OCI-LY7 (cell line): ENCODE data around the gene TAS1R2. TPM values are rescaled to one million over a fixed set of nuclear protein-coding genes. Genes with fewer than 3 reads are reported as not detected.
A peak's percentile ranks its signal among the peaks of the same experiment; 100 is the strongest.

Experiments used
- BruUV-seq: library from RNA; stranded (reverse); fragments of 400-500 nt; replicated peaks from 2 replicates; lab custom pipeline; 2021; lab: Mats Ljungman, UMichigan
- CTCF ChIA-PET: fragments of 300-600 bp; sonication (Branson Sonifier 250); formaldehyde crosslinking; loops from one replicate; lab custom pipeline; 2022; ENCODE audit warnings: antibody characterized with exemption; ENCODE audit not compliant: unreplicated experiment; lab: Charles Lee
- POLR2A ChIA-PET: fragments of 300-600 bp; sonication (Branson Sonifier 250); formaldehyde crosslinking; loops from one replicate; lab custom pipeline; 2022; ENCODE audit warnings: antibody characterized with exemption; lab: Charles Lee
- DNase-seq: peaks from one replicate; pipeline ENCODE4 v3.0.0-alpha.2; 2015; ENCODE audit warnings: low spot score
- H2AFZ ChIP-seq: fragments of 200-600 bp; sonication (generic), shearing (Covaris generic); 2 replicates; pipeline ENCODE4 v1.6.1; 2014; ENCODE audit warnings: mild to moderate bottlenecking, antibody characterized with exemption, low read length, moderate library complexity
- H3K27ac ChIP-seq: fragments of 200-600 bp; sonication (generic); 2 replicates; pipeline ENCODE4 v1.5.1; 2014; ENCODE audit warnings: mixed run types, low read depth, mild to moderate bottlenecking, moderate library complexity, low read length, inconsistent platforms; ENCODE audit not compliant: poor library complexity, severe bottlenecking
- H3K36me3 ChIP-seq: fragments of 200-600 bp; sonication (generic); 2 replicates; pipeline ENCODE4 v1.6.1; 2014; ENCODE audit warnings: mild to moderate bottlenecking, antibody characterized with exemption, low read length, moderate library complexity, mixed read lengths; ENCODE audit not compliant: insufficient read depth
- H3K4me1 ChIP-seq: fragments of 200-600 bp; sonication (generic); 2 replicates; pipeline ENCODE4 v1.5.1; 2014; ENCODE audit warnings: mild to moderate bottlenecking, low read length; ENCODE audit not compliant: insufficient read depth, poor library complexity, severe bottlenecking
- H3K4me2 ChIP-seq: fragments of 200-600 bp; sonication (generic); 2 replicates; pipeline ENCODE4 v1.6.1; 2014; ENCODE audit warnings: mild to moderate bottlenecking, low read length
- H3K4me3 ChIP-seq: fragments of 200-600 bp; sonication (generic); 2 replicates; pipeline ENCODE4 v1.5.1; 2014; ENCODE audit warnings: mild to moderate bottlenecking, low read depth, low read length; ENCODE audit not compliant: poor library complexity, severe bottlenecking
- H3K79me2 ChIP-seq: fragments of 200-600 bp; sonication (generic); 2 replicates; pipeline ENCODE4 v1.6.1; 2016; ENCODE audit warnings: low read depth, mild to moderate bottlenecking, low read length, moderate library complexity, mixed read lengths; ENCODE audit not compliant: insufficient read depth
- H3K9me2 ChIP-seq: fragments of 200-600 bp; sonication (generic); 2 replicates; pipeline ENCODE4 v1.6.1; 2016; ENCODE audit warnings: mild to moderate bottlenecking, low read length, mixed read lengths; ENCODE audit not compliant: insufficient read depth
- H3K9me3 ChIP-seq: fragments of 200-600 bp; sonication (generic); 2 replicates; pipeline ENCODE4 v1.6.1; 2014; ENCODE audit warnings: mild to moderate bottlenecking, mixed run types, low read length, mixed read lengths
- H4K20me1 ChIP-seq: fragments of 200-600 bp; sonication (generic); 2 replicates; pipeline ENCODE4 v1.6.1; 2014; ENCODE audit warnings: mild to moderate bottlenecking, antibody characterized with exemption, low read length, moderate library complexity, mixed read lengths; ENCODE audit not compliant: insufficient read depth
- EZH2phosphoT487 ChIP-seq: fragments of 200-600 bp; sonication (generic); IDR thresholded peaks from 2 replicates; pipeline ENCODE4 v1.6.1; 2018; ENCODE audit warnings: low read depth, borderline replicate concordance, mild to moderate bottlenecking, mixed run types, antibody characterized with exemption, low read length, moderate library complexity, mixed read lengths
- intact Hi-C: fragments of 100-400 bp; cut with micrococcal nuclease; formaldehyde crosslinking; loops from one replicate; pipeline ENCODE4 v1.10.0; 2022; ENCODE audit not compliant: unreplicated experiment
- total RNA-seq, 2 experiments: library from RNA; depleted of rRNA in 1 of 2; stranded (reverse); fragments of >200 nt in 1 of 2; shearing (Covaris generic) in 1 of 2; gene quantifications; 2 replicates each; pipeline ENCODE4 v1.2.3, GENCODE V29; 2014 to 2022
- TF ChIP-seq, protein P1 (sequence below): fragments of 200-600 bp; sonication (generic); conservative IDR thresholded peaks from 2 replicates; pipeline ENCODE4 v1.5.1; 2014; ENCODE audit warnings: mild to moderate bottlenecking, antibody characterized with exemption, low read length, moderate library complexity, mixed read lengths

TAS1R2 gene
- total RNA-seq, 2 experiments from 2014 or later: not detected

DNA sequence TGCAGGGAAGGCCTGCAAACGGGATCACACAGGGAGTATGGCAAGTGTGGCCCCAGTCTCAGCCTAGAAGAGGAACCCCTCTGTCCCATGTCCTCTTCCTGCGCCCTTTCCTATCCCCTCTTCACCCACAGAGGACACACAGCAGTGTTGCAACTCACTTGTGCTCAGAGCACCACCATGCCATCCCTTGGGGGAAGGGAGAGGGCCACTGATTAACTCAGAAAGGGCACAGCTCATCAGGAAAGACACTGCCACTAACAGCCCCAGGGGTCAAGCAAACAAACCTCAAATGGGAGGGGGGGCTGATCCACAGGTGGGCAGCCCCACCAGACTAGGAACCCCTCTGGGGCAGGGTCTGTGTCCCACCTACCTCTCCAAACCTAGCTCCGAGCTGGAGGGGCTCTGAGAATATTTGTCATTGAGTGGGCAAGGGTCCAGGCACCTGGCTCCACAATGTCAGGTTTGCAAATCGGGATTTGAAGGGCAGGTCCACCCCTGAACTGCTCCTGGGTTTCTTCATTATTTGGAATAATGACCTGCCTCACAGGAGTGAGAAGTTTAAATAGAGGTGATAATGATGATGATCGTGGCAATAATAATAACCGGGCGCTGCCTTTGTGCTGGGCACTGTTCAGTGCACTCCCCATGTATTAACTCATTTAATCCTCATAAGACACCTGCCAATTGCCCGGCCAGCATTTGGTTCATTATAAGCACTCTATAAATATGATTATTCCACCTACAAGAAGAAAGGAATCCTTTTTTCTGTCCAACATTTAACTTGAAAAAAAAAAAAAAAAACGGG is 41.9 kb upstream of the TAS1R2 start:
- no peaks in the 10 kb centered on the region for H3K9me2 ChIP-seq
- peak overlapping the region; percentile 85 for H3K4me2 ChIP-seq
- TSS peak; percentile 71 for BruUV-seq
- POLR2A ChIA-PET: interaction anchor here (0.5 kb wide), 1 partner anchor 232 kb away, joined by 7 read pairs; no protein-coding TSS in a partner anchor
- intact Hi-C loops: loop anchor here (10.0 kb wide), 1 partner anchor 193 kb away; no protein-coding TSS in a partner anchor
- H3K4me3 ChIP-seq: peak overlapping the region; percentile 81
- no peak for TF ChIP-seq EZH2phosphoT487
- TF ChIP-seq, protein P1, sequence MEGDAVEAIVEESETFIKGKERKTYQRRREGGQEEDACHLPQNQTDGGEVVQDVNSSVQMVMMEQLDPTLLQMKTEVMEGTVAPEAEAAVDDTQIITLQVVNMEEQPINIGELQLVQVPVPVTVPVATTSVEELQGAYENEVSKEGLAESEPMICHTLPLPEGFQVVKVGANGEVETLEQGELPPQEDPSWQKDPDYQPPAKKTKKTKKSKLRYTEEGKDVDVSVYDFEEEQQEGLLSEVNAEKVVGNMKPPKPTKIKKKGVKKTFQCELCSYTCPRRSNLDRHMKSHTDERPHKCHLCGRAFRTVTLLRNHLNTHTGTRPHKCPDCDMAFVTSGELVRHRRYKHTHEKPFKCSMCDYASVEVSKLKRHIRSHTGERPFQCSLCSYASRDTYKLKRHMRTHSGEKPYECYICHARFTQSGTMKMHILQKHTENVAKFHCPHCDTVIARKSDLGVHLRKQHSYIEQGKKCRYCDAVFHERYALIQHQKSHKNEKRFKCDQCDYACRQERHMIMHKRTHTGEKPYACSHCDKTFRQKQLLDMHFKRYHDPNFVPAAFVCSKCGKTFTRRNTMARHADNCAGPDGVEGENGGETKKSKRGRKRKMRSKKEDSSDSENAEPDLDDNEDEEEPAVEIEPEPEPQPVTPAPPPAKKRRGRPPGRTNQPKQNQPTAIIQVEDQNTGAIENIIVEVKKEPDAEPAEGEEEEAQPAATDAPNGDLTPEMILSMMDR: no peak
- peak overlapping the region; percentile 89; the same call in 1 of the 2 replicates for H2AFZ ChIP-seq
- H3K36me3 ChIP-seq: no peaks in the 10 kb centered on the region
- H3K9me3 ChIP-seq: no peaks in the 10 kb centered on the region
- H3K4me1 ChIP-seq: peaks cover 12% of the 10 kb centered on the region
- H3K79me2 ChIP-seq: no peaks in the 10 kb centered on the region
- H4K20me1 ChIP-seq: no peaks in the 10 kb centered on the region
- no peak overlapping the region for H3K27ac ChIP-seq
- CTCF ChIA-PET: interaction anchor here (0.6 kb wide), 1 partner anchor 9 kb away, joined by 3 read pairs; no protein-coding TSS in a partner anchor
- DNase-seq: no peak

DNA sequence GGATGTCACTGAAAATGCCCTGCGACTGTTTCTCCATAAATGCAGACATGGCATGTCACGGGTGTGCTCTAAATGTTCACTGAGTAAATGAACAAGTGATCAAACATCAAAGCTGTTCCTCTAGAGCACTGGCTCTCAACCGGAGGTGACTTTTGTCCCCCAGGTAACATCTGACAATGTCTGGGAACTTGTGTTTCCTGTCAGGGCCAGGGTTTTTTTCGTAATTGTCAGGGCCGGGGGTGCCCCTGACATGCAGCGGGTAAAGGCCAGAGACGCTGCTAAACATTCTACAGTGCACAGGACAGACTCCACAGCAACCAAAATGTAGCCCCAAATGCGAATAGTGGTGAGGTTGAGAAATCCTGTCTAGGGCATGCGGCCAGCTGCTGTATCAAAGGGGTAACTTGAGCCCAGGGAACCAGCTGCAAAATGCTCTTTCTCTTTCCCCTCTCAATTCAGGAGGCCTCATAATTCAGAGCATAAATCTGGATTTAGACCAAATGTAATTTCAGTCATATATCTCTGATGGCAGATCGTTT is 40.9 kb upstream of the TAS1R2 start:
- no peak overlapping the region for H3K4me2 ChIP-seq
- POLR2A ChIA-PET: interaction anchor here (0.5 kb wide), 1 partner anchor 231 kb away, joined by 7 read pairs; no protein-coding TSS in a partner anchor

More for the DNA sequence above, 40.9 kb upstream of the TAS1R2 start:
- Histone ChIP-seq H3K79me2 (no peaks in the 10 kb centered on the region), H3K4me1 (peaks cover 12% of the 10 kb centered on the region), H3K9me3 (no peaks in the 10 kb centered on the region), H2AFZ (no peak overlapping the region), H3K4me3 (no peak overlapping the region), H4K20me1 (no peaks in the 10 kb centered on the region), H3K9me2 (no peaks in the 10 kb centered on the region), H3K27ac (no peak overlapping the region), H3K36me3 (no peaks in the 10 kb centered on the region)
- no peak for TF ChIP-seq EZH2phosphoT487
- TF ChIP-seq, protein P1: no peak
- no peak for DNase-seq
- intact Hi-C loops: loop anchor here (10.0 kb wide), 1 partner anchor 194 kb away; no protein-coding TSS in a partner anchor
- CTCF ChIA-PET: interaction anchor here (0.6 to 1.3 kb wide), 2 partner anchors 8 kb away, joined by 3 to 4 read pairs; no protein-coding TSS in a partner anchor
- BruUV-seq: no TSS peak
